Measurements from ENCODE around the gene ATP2B3. TPM values are rescaled to one million over a fixed set of nuclear protein-coding genes. Genes with fewer than 3 reads are reported as not detected.

ATP2B3 gene
- total RNA-seq, 1 experiment from 2014 or later, result 0.35 TPM

GRCh38 chrX:153491918-153492317 is 25.5 kb upstream of the ATP2B3 start:
- Histone ChIP-seq H4K91ac (ENCODE audit: insufficient read length, low read depth, low read length) (no peak overlapping the region), H2BK12ac (ENCODE audit: insufficient read length, low read depth, low read length) (no peak overlapping the region), H4K5ac (ENCODE audit: insufficient read length, low read depth, low read length) (no peak overlapping the region), H2BK120ac (ENCODE audit: low read depth, low read length, poor library complexity, severe bottlenecking) (no peak overlapping the region), H3K27me3 (ENCODE audit: insufficient read depth, low read length) (no peaks in the 10 kb centered on the region), H2BK5ac (ENCODE audit: insufficient read length, low read length) (no peak overlapping the region), H4K8ac (replicated peaks; ENCODE audit: insufficient read length, low read depth, low read length) (no peak overlapping the region), H3K9ac (ENCODE audit: extremely low read depth, insufficient read length, low read length) (no peak overlapping the region), H3K18ac (ENCODE audit: insufficient read length, low read depth, low read length) (no peak overlapping the region), H3K14ac (ENCODE audit: insufficient read depth, low read length) (no peak overlapping the region), H3K79me1 (ENCODE audit: insufficient read depth, low read depth, low read length, poor library complexity, severe bottlenecking) (no peaks in the 10 kb centered on the region), H3T11ph (ENCODE audit: low read length) (no peak overlapping the region), H3K4me2 (ENCODE audit: insufficient read depth, insufficient read length, low read length) (no peak overlapping the region), H3K79me2 (ENCODE audit: insufficient read depth, low read length) (no peaks in the 10 kb centered on the region), H3K56ac (ENCODE audit: insufficient read length, low read depth, low read length) (no peak overlapping the region), H3K23me2 (ENCODE audit: insufficient read length, low read depth, low read length, poor library complexity, severe bottlenecking) (no peaks in the 10 kb centered on the region), H4K20me1 (ENCODE audit: control insufficient read depth, insufficient read depth, insufficient read length) (no peaks in the 10 kb centered on the region), H2BK15ac (ENCODE audit: low read depth, low read length) (no peak overlapping the region), H3K23ac (ENCODE audit: insufficient read length, low read depth, low read length) (no peak overlapping the region), H2BK20ac (ENCODE audit: low read depth, low read length, poor library complexity, severe bottlenecking) (no peak overlapping the region), H3K4me1 (ENCODE audit: insufficient read depth, low read length) (no peaks in the 10 kb centered on the region), H2AFZ (ENCODE audit: low read length) (no peak overlapping the region), H2AK5ac (ENCODE audit: insufficient read length, low read length) (no peak overlapping the region), H3K9me3 (ENCODE audit: control insufficient read depth, low read depth, low read length) (peaks cover 25% of the 10 kb centered on the region), H3K27ac (ENCODE audit: insufficient read length, low read depth, low read length) (no peak overlapping the region), H3K4ac (ENCODE audit: low read depth, low read length) (no peak overlapping the region)
- Mint-ChIP-seq H3K9me3 (peaks cover 39 to 65% of the 10 kb centered on the region in 2 experiments), H3K27me3 (ENCODE audit: low read depth) (peaks cover 10% of the 10 kb centered on the region), H3K4me3 (no peak overlapping the region), H3K27ac (no peak overlapping the region), H3K36me3 (ENCODE audit: insufficient read depth in 1 of 3, low read depth in 3 of 3) (peaks cover 0 to 2% (median 0%) of the 10 kb centered on the region in 3 experiments; a peak in 1 of 7 replicates), H3K4me1 (peaks cover 0 to 7% of the 10 kb centered on the region in 2 experiments; a peak in 2 of 4 replicates)
- WGBS (ENCODE audit: extremely low coverage, insufficient read length, low lambda C conversion rate), result no CpG with 5 or more reads among the region's 11 CpGs
- no peak for TF ChIP-seq CTCF (conservative IDR thresholded peaks at IDR 0.05)
- no peak for DNase-seq

Data from H9 (cell line).